Measurements from ENCODE around the gene PLSCR4.
"Not testable (repeated sequence)": the region's sequence is repeated elsewhere in the genome, so short reads cannot be mapped to it uniquely, and the experiment has no call there.

The PLSCR4 gene

GRCh38 chr3:146250449-146251382 lies at the start of gene PLSCR4:
Gene PLSCR4, minus strand, starts transcription at chr3:146251105. Its CDS starts 29,034 bp downstream, at chr3:146222071.
- DNase-seq (ENCODE audit: low spot score): peak; percentile 89

GRCh38 chr3:146293401-146293800 lies 42.5 kb upstream of the PLSCR4 start:
- not testable (repeated sequence) for DNase-seq (ENCODE audit: low spot score)

GRCh38 chr3:146283781-146284445 lies 33.0 kb upstream of the PLSCR4 start:
- DNase-seq (ENCODE audit: low spot score): no peak

GRCh38 chr3:146280864-146281263 lies 30.0 kb upstream of the PLSCR4 start:
- DNase-seq (ENCODE audit: low spot score): peak; percentile 21

GRCh38 chr3:146279951-146280350 lies 29.0 kb upstream of the PLSCR4 start:
- no peak for DNase-seq (ENCODE audit: low spot score)

- DNase-seq (ENCODE audit: low spot score): no peak
Measured at GRCh38 chr3:146279013-146279412, 28.1 kb upstream of the PLSCR4 start.

- peak; percentile 31 for DNase-seq (ENCODE audit: low spot score)
Measured at GRCh38 chr3:146277953-146278631, 27.2 kb upstream of the PLSCR4 start.

- no peak for DNase-seq (ENCODE audit: low spot score)
Measured at GRCh38 chr3:146275476-146275875, 24.6 kb upstream of the PLSCR4 start.

- DNase-seq (ENCODE audit: low spot score): peak; percentile 34
Measured at GRCh38 chr3:146274833-146275232, 23.9 kb upstream of the PLSCR4 start.

- DNase-seq (ENCODE audit: low spot score): no peak
Measured at GRCh38 chr3:146273721-146274407, 23.0 kb upstream of the PLSCR4 start.

GRCh38 chr3:146271180-146271579 lies 20.3 kb upstream of the PLSCR4 start:
- no peak for DNase-seq (ENCODE audit: low spot score)

GRCh38 chr3:146269271-146269670 lies 18.4 kb upstream of the PLSCR4 start:
- DNase-seq (ENCODE audit: low spot score): no peak

GRCh38 chr3:146268535-146269219 lies 17.8 kb upstream of the PLSCR4 start:
- DNase-seq (ENCODE audit: low spot score): no peak

GRCh38 chr3:146265720-146266119 lies 14.8 kb upstream of the PLSCR4 start:
- no peak for DNase-seq (ENCODE audit: low spot score)

GRCh38 chr3:146262371-146263110 lies 11.6 kb upstream of the PLSCR4 start:
- DNase-seq (ENCODE audit: low spot score): no peak

- no peak for DNase-seq (ENCODE audit: low spot score)
Measured at GRCh38 chr3:146259880-146260589, 9.1 kb upstream of the PLSCR4 start.

- DNase-seq (ENCODE audit: low spot score): no peak
Measured at GRCh38 chr3:146256851-146257486, 6.1 kb upstream of the PLSCR4 start.

GRCh38 chr3:146252445-146252844 lies 1.5 kb upstream of the PLSCR4 start:
- DNase-seq (ENCODE audit: low spot score): not testable (repeated sequence)

- DNase-seq (ENCODE audit: low spot score): no peak
Measured at GRCh38 chr3:146249921-146250320, 984 bp downstream of the PLSCR4 start.

Data from AG08396 (cell line).